Rectal smooth muscle tissue (tissue), 1 donor: ENCODE data around the gene ADA.
A peak's percentile ranks its signal among the peaks of the same experiment; 100 is the strongest.

Experiments used
- H3K27ac ChIP-seq: one replicate; pipeline ENCODE4 v1.7.0; 2013; ENCODE audit warnings: low read depth, low read length, inconsistent platforms
- H3K27me3 ChIP-seq: one replicate; pipeline ENCODE4 v1.7.0; 2013; ENCODE audit warnings: low read length; ENCODE audit not compliant: control insufficient read depth, insufficient read depth
- H3K36me3 ChIP-seq: one replicate; pipeline ENCODE4 v1.7.0; 2013; ENCODE audit warnings: low read length; ENCODE audit not compliant: control insufficient read depth, insufficient read depth
- H3K4me1 ChIP-seq: one replicate; pipeline ENCODE4 v1.7.0; 2013; ENCODE audit warnings: low read length; ENCODE audit not compliant: control insufficient read depth, insufficient read depth
- H3K4me3 ChIP-seq: one replicate; pipeline ENCODE4 v1.7.0; 2013; ENCODE audit warnings: low read length
- H3K9ac ChIP-seq: one replicate; pipeline ENCODE4 v1.7.0; 2013; ENCODE audit warnings: low read length

ADA gene

DNA sequence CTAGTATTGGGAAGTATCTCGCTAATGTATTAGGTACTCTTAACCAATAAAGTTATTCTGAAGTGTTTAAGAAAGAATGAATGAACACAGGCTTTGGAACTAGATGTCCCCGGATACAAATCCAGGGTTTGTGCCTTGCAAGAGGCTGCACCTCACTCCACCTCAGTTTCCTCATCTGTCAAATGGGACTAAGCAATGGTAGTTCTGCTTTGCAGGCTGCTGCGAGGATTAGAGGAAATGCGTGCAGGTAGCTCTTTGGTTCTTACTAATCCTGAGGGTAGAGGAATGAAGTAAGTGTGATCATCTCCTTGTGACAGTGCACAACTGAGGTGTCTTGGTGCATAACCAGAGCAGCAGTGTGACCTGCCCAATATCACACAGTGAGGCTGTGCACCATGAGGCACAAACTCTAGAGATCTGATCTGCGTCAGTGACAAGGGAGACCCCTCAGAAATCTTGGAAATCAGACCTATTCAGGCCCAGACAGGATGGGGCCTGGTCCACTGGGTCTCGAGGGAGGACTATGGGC lies 26.7 kb downstream of the ADA start:
- Histone ChIP-seq H3K4me1 (no peaks in the 10 kb centered on the region), H3K36me3 (peaks cover 6% of the 10 kb centered on the region), H3K27me3 (no peaks in the 10 kb centered on the region), H3K27ac (no peak overlapping the region), H3K9ac (no peak overlapping the region), H3K4me3 (no peak overlapping the region)

DNA sequence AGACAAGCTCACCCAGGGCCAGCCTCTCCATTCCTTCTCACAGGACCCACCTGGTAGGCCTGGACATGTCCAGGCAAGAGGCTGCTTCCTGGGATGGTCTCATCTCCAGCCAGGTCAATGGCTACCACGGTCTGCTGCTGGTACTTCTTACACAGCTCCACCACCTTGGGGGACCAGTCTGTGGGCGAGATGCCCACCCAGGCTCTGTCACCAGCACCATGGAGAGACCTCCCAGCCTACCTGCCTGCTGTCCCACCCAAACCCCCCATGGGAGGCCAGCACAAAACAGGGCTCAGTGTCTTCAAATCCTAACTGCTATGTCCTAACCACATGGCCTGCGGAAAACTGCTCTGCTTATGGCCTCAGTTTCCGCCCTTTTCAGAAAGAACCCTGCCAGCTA lies 27.3 kb downstream of the ADA start:
- Histone ChIP-seq H3K36me3 (peaks cover 10% of the 10 kb centered on the region), H3K9ac (no peak overlapping the region)

DNA sequence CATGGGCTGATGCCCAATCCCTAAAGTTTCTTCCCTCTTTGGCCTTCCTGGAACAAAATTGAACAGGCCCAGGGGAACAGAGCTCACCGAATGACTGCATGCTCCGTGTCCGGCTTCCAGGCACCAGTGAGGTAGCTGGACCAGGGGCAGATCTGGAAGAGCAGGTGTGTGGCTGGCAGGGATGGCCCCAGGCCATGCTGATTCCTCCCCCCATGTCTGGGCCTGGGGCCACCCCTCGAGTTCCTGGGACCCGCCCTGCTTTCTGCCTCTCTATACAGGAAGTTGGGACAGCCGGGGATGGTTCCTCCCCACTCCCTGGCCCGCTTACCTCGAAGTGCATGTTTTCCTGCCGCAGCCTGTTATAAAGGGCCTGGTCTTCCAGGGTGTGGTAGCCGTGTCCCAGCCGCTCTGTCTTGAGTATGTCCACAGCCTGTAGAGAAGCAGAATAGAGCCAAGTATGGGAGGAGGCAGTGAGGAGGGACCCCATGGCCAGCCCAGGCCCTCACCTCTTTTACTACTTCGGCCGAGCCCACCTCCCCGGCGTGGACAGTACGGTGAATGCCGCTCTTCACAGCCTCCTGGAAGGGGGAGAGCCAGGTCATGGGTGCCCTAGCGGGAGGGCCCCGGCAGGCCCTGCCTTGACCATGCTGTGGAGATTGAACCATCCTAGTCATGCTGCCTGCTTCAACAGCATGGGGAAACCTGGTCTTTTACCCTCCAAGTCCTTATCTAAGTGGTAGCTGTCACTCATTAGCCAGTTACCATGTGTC lies 28.8 kb downstream of the ADA start:
- peaks cover 19% of the 10 kb centered on the region for H3K36me3 ChIP-seq
- H3K27ac ChIP-seq = no peak overlapping the region
- no peaks in the 10 kb centered on the region for H3K27me3 ChIP-seq
- no peak overlapping the region for H3K9ac ChIP-seq
- no peaks in the 10 kb centered on the region for H3K4me1 ChIP-seq
- no peak overlapping the region for H3K4me3 ChIP-seq

More for the DNA sequence above, 27.3 kb downstream of the ADA start:
- Histone ChIP-seq H3K27me3 (no peaks in the 10 kb centered on the region), H3K4me1 (no peaks in the 10 kb centered on the region), H3K27ac (no peak overlapping the region), H3K4me3 (no peak overlapping the region)

DNA sequence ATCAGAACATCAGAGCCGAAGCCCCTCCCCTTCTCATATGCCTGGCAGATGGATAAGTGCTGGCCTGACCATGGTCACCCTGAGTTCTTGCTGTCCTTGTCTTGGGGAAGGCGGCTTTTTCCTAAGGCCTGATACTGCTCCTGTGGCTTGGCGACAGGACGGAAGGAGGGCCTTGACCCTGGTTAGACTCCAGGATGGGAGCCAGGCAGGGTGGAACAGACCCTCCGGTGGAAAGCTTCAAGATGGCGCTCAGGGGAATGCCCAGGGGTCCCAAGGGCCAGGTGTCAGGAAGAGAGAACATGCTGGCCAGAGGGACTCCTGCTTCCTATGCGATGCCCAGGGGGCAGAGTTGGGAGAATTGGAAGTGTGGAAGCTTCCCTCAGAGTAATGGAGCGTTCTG lies 29.6 kb downstream of the ADA start:
- Histone ChIP-seq H3K4me3 (no peak overlapping the region), H3K27ac (no peak overlapping the region), H3K9ac (no peak overlapping the region), H3K4me1 (no peaks in the 10 kb centered on the region), H3K27me3 (no peaks in the 10 kb centered on the region), H3K36me3 (peaks cover 19% of the 10 kb centered on the region)

DNA sequence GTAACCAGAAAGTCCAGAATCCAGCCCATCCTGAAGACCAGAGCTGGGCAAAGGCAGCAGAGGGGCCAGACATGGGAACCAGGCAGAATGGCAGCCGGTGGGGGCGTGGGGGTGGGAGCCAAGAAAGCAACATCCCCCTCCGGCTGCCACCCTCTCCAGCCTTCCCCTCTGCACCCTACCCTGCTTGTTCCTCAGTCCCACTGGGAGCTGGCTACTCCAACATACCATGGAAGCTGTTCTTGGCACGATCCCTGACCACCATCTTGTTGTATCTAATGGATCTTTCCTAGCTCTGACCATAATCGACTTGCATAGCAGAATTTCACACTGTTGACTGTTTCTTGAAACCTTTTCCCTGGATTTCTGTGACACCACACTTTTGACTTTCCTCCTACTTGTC lies 30.2 kb downstream of the ADA start:
- H3K27ac ChIP-seq = no peak overlapping the region
- H3K27me3 ChIP-seq = no peaks in the 10 kb centered on the region
- no peak overlapping the region for H3K9ac ChIP-seq
- no peak overlapping the region for H3K4me3 ChIP-seq
- peaks cover 21% of the 10 kb centered on the region for H3K36me3 ChIP-seq
- H3K4me1 ChIP-seq = peaks cover under 1% of the 10 kb centered on the region

DNA sequence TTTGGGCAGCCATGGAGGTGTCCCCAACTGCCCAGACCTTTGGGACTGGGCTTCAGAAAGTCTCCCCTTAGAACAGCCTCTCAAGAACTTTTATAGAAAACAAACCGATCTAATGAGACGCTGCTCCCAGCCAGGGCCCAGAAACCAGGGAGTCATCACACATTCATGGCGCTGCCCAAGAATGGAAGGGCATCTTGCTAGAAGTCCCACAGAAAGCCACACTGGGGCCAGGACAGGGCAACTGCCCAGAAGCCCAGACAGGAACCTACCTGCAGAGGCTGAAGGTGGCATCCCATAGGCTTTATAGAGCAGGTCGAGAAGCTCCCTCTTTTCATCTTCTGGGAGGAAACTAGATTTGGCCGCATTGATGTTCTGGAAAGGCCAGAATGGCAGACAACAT lies 31.5 kb downstream of the ADA start:
- Histone ChIP-seq H3K4me3 (no peak overlapping the region), H3K27ac (no peak overlapping the region), H3K9ac (no peak overlapping the region), H3K36me3 (peaks cover 29% of the 10 kb centered on the region), H3K4me1 (peaks cover 13% of the 10 kb centered on the region), H3K27me3 (no peaks in the 10 kb centered on the region)

DNA sequence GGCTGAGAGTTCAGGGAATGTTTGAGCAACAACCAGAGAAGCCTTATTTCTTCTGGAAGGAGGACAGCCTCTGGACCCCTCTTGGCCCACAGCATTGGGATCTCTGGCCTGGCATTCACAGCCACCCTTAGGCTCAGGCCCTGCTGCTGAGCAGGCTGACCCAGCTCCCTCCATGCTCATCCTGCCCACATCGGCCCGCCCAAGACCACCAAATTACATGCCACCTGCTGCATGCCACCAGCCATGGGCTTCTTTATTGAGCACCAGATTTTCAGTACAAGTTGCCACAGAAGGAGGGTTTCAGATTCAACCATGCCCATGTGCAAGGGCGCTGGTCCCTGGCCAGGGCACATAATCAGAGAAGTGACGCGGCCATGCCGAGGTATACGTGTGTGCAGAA lies 32.2 kb downstream of the ADA start:
- Histone ChIP-seq H3K4me1 (peaks cover 19% of the 10 kb centered on the region), H3K36me3 (peaks cover 29% of the 10 kb centered on the region)

DNA sequence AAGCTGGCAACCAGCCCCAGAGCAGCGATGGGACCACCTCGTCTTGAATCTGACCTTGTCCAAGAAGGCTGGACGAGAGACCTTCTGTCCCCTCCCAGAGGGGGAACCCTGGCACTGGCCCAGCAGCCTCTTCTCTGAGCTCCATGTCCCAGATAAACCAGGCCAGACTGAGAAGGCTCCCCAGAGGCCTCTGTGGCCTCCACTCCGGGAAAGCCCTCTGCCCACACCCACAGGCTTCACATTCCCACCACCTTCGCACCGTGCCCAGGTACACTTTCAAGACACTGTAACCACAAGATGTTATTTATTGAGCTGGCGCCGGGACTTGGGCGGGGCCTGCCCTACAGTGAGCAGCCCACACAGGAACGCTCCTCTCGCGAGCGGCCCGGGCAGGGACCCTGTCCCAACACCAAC lies 33.2 kb downstream of the ADA start:
- no peak overlapping the region for H3K9ac ChIP-seq
- no peak overlapping the region for H3K4me3 ChIP-seq
- no peak overlapping the region for H3K27ac ChIP-seq
- peaks cover 33% of the 10 kb centered on the region for H3K36me3 ChIP-seq
- no peaks in the 10 kb centered on the region for H3K27me3 ChIP-seq
- peaks cover 20% of the 10 kb centered on the region for H3K4me1 ChIP-seq

More for the DNA sequence above, 32.2 kb downstream of the ADA start:
- no peak overlapping the region for H3K27ac ChIP-seq
- H3K9ac ChIP-seq = no peak overlapping the region
- H3K4me3 ChIP-seq = no peak overlapping the region
- H3K27me3 ChIP-seq = no peaks in the 10 kb centered on the region

DNA sequence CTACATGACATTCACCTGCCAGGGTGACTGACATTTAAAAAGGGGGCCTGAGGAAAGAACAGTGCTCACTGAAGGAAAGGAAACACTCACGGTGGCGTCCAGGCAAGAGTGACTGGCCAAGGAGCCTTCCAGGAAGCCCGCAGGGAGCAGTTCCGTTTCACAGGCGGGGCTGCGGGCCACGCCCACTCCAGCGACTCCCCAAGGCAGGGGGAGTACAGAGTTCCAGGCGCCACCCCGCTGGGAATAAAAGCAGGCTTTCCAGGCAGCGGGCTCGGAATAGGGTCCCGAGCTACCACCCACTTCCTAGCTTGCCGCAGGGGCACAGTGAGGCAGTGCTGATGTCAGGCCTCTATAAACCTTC lies 34.9 kb downstream of the ADA start:
- peaks cover 32% of the 10 kb centered on the region for H3K36me3 ChIP-seq
- H3K27me3 ChIP-seq = no peaks in the 10 kb centered on the region
- H3K9ac ChIP-seq = no peak overlapping the region
- peaks cover 20% of the 10 kb centered on the region for H3K4me1 ChIP-seq
- peak overlapping the region; percentile 76 for H3K27ac ChIP-seq
- no peak overlapping the region for H3K4me3 ChIP-seq

DNA sequence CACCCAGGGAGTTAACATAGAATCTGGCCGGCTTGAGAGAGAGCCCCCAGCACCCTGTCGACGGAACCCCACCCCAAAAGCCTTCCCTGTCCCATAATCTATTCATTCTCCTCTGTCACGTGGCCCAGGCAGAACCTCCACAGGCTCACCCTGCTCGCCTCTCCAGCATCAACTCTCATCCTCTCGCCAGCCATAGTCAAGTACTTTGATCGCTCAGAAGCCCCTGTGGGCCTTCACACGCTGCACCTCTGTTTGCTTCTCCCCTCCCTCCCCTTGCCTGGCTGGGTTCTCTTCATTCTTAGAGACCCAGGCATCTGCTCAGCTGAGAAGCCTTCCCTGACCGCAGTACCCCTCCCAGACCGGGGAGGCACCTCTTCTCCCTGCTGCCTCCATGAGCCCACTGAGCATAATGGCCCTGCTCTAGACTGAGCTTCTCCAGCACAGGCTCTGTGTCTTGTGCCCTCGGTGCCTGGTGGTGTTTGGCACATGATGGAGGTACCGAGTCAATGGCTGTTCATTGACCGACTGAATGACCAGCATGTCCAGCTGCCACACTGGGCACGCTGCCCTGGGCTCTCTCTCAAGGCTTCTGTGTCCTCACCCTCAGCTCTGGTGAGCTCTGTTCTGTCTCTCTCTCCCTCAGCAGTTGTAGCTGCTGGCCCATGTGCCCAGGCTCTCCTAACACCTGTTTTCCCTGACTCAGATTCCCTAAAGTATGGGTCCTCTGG lies 35.5 kb downstream of the ADA start:
- H3K9ac ChIP-seq = no peak overlapping the region

DNA sequence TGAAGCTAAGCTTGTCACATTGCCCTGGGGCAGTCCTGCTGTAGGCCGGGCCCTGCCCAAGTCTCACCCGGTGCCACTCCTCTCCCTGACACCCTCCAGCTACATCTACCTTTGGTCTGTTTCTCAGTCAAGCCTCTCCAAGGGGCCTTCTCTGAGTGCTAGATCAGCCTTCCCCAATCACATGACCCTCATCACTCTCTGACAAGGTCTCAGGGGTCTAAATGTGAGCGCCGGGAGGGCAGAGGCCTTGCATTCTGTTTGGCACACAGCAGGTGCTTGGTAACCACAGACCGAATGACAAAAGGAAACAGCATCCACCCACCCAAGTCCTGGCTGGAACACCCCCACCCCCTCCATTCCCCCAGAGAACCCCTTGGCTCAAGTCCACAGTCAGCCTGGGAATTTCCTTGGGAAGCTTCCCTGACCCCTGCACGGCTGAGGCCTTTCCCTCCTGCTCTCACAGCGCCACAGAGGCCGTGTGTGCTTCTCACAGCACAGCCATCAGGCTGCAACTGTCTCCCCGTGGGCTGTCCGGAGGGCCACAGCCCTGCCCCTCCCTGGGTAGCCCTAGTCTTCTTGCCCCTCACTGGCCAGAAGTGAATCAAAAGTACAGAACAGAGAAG lies 36.2 kb downstream of the ADA start:
- H3K27me3 ChIP-seq = no peaks in the 10 kb centered on the region
- H3K4me3 ChIP-seq = no peak overlapping the region
- H3K27ac ChIP-seq = peak overlapping the region; percentile 76
- H3K4me1 ChIP-seq = peaks cover 20% of the 10 kb centered on the region
- peaks cover 28% of the 10 kb centered on the region for H3K36me3 ChIP-seq
- peak overlapping the region; percentile 10 for H3K9ac ChIP-seq

More for the DNA sequence above, 35.5 kb downstream of the ADA start:
- Histone ChIP-seq H3K4me1 (peaks cover 20% of the 10 kb centered on the region), H3K36me3 (peaks cover 32% of the 10 kb centered on the region), H3K27me3 (no peaks in the 10 kb centered on the region), H3K4me3 (no peak overlapping the region), H3K27ac (peak overlapping the region; percentile 76)

DNA sequence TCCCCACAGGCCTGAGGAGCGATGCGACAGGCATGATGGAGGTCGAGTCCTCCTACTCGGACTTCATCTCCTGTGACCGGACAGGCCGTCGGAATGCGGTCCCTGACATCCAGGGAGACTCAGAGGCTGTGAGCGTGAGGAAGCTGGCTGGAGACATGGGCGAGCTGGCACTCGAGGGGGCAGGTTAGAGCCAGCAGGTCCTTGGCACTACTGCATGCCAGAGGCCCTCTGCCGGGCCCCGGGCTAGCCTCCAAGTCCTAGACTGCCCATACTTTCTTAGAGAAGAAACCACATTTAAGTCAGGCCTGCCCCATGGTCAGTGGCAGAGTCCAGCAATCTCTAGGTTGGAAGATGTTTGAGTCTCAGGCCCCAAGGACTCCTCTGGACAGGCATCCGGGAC lies 37.0 kb downstream of the ADA start:
- Histone ChIP-seq H3K9ac (no peak overlapping the region), H3K36me3 (peaks cover 28% of the 10 kb centered on the region), H3K4me3 (no peak overlapping the region), H3K27ac (peak overlapping the region; percentile 76), H3K27me3 (no peaks in the 10 kb centered on the region), H3K4me1 (peaks cover 26% of the 10 kb centered on the region)
